Right lobe of liver (tissue), 6 donors: ENCODE measurements around the gene SBK2. TPM values are rescaled to one million over a fixed set of nuclear protein-coding genes. Genes with fewer than 3 reads are reported as not detected.

Experiments
- ATAC-seq, 4 donors: fragments of 200-7000 bp; cut with Tn5 transposase; one replicate each; pipeline ENCODE4 v1.9.1; 2020; ENCODE audit warnings: mild to moderate bottlenecking in 4 of 4, moderate library complexity in 4 of 4
- DNase-seq, 3 donors: peaks; one replicate each; pipeline ENCODE4 v3.0.0-alpha.2; 2020
- H3K27ac ChIP-seq, 3 donors: fragments of 200-600 bp; one replicate each; pipeline ENCODE4 v1.8.0; 2022
- H3K27me3 ChIP-seq, 2 donors: fragments of 200-600 bp; one replicate each; pipeline ENCODE4 v1.8.0; 2022
- H3K36me3 ChIP-seq, 4 donors: fragments of 200-600 bp; sonication (generic) in 1 of 4; one replicate each; pipeline versions ENCODE4 v1.5.1 to v1.8.0; 2017 to 2022; ENCODE audit warnings: control low read depth in 1 of 4
- H3K4me1 ChIP-seq, 4 donors: fragments of 200-600 bp; sonication (generic) in 1 of 4; one replicate each; pipeline versions ENCODE4 v1.5.1 to v1.8.0; 2017 to 2022; ENCODE audit warnings: control low read depth in 1 of 4
- H3K4me3 ChIP-seq, 3 donors: fragments of 200-600 bp; one replicate each; pipeline ENCODE4 v1.8.0; 2022
- H3K9me3 ChIP-seq, 4 donors: fragments of 200-600 bp; sonication (generic) in 1 of 4; one replicate each; pipeline versions ENCODE4 v1.5.1 to v1.8.0; 2017 to 2022; ENCODE audit warnings: control low read depth in 1 of 4
- POLR2A ChIP-seq: fragments of 450-650 bp; IDR thresholded peaks from one replicate; pipeline ENCODE4 v1.6.1; 2017; ENCODE audit warnings: antibody characterized with exemption, mild to moderate bottlenecking
- WGBS: methylation state at CpG from one replicate; pipeline ENCODE4 v1.1.6; 2018; ENCODE audit warnings: low coverage, low lambda C conversion rate; ENCODE audit not compliant: insufficient coverage; ENCODE audit errors: missing lambda C conversion rate; 5-methylcytosine and 5-hydroxymethylcytosine counted together
- intact Hi-C, 2 donors: fragments of 100-400 bp; cut with DNase I; formaldehyde crosslinking; loops; one replicate each; pipeline versions ENCODE4 v1.11.2 to v1.14.1; 2022
- total RNA-seq, 6 experiments: library from RNA; depleted of rRNA in 2 of 6; stranded (reverse); fragments of >200 nt in 2 of 6; fragmentation: NEBNext Ultra II Directional in 3 of 6; extraction: Animal tissue kit (Norgen Biotek cat#: 25700) in 3 of 6; gene quantifications; one replicate each; pipeline versions ENCODE4 v1.1.0 to v1.2.4, GENCODE V29; 2016 to 2023
- TF ChIP-seq, protein P1 (sequence below), 4 donors: fragments of 200-600 bp in 3 of 4; fragments of 450-650 bp in 1 of 4; IDR thresholded peaks; one replicate each; pipeline versions ENCODE4 v1.5.1 to v1.8.0; 2016 to 2022; ENCODE audit warnings: antibody characterized with exemption in 4 of 4, mild to moderate bottlenecking in 2 of 4
- donor health status: DM: no; HTN: yes; CAD: no.
- donor health status: DM: no; HTN: no; CAD: no.
- donor health status: DM: no; HTN: no; CAD: no.
- donor health status: DM: no; HTN: yes; CAD: no.
- donor health status: DM: no; HTN: yes; CAD: no.

Gene SBK2
- total RNA-seq, 6 experiments from 2014 or later: not detected

DNA sequence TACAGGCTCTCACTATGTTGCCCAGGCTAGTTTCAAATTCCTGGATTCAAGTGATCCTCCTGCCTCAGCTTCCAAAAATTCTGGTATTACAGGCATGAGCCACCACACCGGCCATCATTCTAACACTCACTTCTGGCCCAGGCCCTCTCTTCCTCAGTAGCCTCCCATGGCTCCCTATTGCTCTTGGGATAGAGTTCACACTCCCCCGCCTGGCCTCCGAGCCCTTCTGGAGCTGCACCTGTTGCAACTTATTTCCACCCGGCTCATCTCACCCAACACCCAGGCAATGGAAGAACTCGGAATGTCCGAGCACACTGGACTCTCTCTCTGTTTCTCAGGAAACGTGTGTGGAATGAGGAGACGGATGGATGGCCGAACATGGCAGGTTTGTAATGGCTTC lies 17.4 kb upstream of the SBK2 start:
- TF ChIP-seq, protein P1, sequence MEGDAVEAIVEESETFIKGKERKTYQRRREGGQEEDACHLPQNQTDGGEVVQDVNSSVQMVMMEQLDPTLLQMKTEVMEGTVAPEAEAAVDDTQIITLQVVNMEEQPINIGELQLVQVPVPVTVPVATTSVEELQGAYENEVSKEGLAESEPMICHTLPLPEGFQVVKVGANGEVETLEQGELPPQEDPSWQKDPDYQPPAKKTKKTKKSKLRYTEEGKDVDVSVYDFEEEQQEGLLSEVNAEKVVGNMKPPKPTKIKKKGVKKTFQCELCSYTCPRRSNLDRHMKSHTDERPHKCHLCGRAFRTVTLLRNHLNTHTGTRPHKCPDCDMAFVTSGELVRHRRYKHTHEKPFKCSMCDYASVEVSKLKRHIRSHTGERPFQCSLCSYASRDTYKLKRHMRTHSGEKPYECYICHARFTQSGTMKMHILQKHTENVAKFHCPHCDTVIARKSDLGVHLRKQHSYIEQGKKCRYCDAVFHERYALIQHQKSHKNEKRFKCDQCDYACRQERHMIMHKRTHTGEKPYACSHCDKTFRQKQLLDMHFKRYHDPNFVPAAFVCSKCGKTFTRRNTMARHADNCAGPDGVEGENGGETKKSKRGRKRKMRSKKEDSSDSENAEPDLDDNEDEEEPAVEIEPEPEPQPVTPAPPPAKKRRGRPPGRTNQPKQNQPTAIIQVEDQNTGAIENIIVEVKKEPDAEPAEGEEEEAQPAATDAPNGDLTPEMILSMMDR (IDR thresholded peaks at IDR 0.05): no peak
- no peak for TF ChIP-seq POLR2A
- WGBS: 81% methylated on average over 7 of the region's 9 CpGs
- no peaks in the 10 kb centered on the region for H3K9me3 ChIP-seq
- H3K4me3 ChIP-seq: no peak overlapping the region
- intact Hi-C loops: no loop called here
- DNase-seq (no peak), ATAC-seq (no peak)
- H3K36me3 ChIP-seq: no peaks in the 10 kb centered on the region
- no peak overlapping the region for H3K27ac ChIP-seq
- H3K27me3 ChIP-seq: peaks cover 0 to 6% of the 10 kb centered on the region in 2 donors
- peaks cover 0 to 5% (median 0%) of the 10 kb centered on the region in 4 donors for H3K4me1 ChIP-seq

DNA sequence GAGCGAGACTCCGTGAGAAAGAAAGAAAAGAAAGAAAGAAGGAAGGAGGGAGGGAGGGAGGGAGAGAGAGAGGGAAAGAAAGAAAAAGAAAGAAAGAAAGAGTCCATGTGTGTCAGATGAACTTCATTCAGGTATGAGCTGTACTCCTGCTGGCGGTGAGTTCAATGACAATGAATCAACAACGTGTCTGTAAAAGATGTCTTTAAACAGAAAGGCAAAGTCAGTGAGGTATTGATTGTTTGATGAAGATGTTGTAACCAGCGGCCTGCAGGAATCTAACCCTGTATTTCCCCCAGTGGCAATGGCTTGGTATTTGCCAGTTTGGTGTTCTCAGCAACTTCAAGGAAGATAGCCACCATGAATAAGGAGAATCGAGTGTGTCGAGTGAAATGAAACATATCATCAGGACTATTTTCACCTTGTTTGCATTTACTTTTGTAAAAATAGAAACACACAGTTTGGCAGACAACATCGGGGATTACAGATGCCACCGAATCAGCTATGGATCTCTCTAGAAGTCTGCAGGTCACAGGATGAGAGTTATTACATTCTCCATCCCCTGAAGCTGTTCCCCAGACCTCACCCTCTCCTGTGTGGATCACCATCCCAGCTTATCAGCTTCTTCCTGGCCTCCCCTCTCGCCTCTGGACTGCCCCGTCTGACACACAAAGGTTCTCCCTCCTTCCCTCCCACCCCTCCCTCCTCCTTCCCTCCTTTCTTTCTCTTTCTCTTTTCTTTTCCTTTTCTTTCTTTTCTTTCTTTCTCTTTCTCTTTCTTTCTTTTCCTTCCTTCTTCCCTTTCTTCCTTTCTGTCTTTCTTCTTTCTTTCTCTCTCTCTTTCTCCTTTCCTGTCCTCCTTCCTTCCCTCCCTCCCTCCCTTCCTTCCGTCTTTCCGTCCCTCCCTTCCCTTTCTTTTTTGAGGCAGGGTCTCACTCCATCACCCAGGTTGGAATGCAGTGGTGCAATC lies 16.6 kb upstream of the SBK2 start:
- H3K4me3 ChIP-seq: no peak overlapping the region

DNA sequence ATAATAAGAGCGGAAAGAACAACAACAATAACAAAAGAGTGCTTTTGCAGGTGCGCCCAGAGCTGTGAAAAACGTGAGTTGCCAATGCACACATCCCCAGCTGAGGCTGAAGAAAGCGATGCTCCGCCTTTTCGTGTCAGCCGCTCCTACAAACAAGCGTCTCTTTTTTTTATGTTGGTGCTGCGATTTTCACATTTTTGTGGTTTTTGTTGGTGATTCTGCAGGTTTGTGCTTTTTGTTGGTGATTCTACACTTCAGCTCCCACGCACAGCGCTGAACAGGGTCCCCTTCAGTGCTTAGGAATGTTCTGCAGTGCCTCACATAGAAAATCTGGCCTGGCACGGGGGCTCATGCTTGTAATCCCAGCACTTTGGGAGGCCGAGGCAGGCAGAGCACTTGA lies 15.7 kb upstream of the SBK2 start:
- H3K36me3 ChIP-seq: no peaks in the 10 kb centered on the region
- H3K9me3 ChIP-seq: no peaks in the 10 kb centered on the region
- peaks cover 0 to 5% (median 0%) of the 10 kb centered on the region in 4 donors for H3K4me1 ChIP-seq
- WGBS: 59% methylated on average over 11 of the region's 13 CpGs
- DNase-seq (no peak), ATAC-seq (no peak)
- H3K4me3 ChIP-seq: no peak overlapping the region
- H3K27me3 ChIP-seq: peaks cover 0 to 6% of the 10 kb centered on the region in 2 donors
- H3K27ac ChIP-seq: no peak overlapping the region
- TF ChIP-seq POLR2A: no peak
- TF ChIP-seq, protein P1 (IDR thresholded peaks at IDR 0.05): no peak
- intact Hi-C loops: no loop called here

More for the DNA sequence above, 16.6 kb upstream of the SBK2 start:
- 46% methylated on average over 11 of the region's 13 CpGs for WGBS
- no peaks in the 10 kb centered on the region for H3K36me3 ChIP-seq
- ATAC-seq: peak in 2 of 4 donors; percentile 40 to 43
- H3K9me3 ChIP-seq: no peaks in the 10 kb centered on the region
- TF ChIP-seq, protein P1 (IDR thresholded peaks at IDR 0.05): no peak
- no peak for TF ChIP-seq POLR2A
- no peak overlapping the region for H3K27ac ChIP-seq
- intact Hi-C loops: no loop called here
- H3K27me3 ChIP-seq: peaks cover 0 to 6% of the 10 kb centered on the region in 2 donors
- H3K4me1 ChIP-seq: peaks cover 0 to 5% (median 0%) of the 10 kb centered on the region in 4 donors
- no peak for DNase-seq

DNA sequence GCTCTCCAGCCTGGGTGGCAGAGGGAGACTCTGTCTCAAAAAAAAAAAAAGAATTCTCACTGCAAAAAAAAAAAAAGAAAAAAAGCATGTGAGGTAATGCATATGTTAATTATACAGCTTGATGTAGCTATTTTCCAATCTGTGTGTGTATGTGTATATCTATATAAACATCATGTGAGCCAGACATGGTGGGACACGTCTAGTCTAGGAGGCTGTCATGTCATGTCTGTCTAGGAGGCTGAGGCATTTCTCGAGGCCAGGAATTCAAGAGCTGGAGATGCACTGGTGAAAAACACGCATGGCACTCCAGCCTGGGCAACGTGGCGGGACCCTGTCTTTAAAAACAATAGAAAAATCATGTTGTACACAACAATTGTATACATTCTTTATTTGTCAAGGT lies 15.3 kb upstream of the SBK2 start:
- Histone ChIP-seq H3K27me3 (peaks cover 0 to 6% of the 10 kb centered on the region in 2 donors), H3K27ac (no peak overlapping the region), H3K4me3 (no peak overlapping the region), H3K36me3 (no peaks in the 10 kb centered on the region), H3K4me1 (peaks cover 0 to 5% (median 0%) of the 10 kb centered on the region in 4 donors), H3K9me3 (no peaks in the 10 kb centered on the region)
- TF ChIP-seq POLR2A: no peak
- TF ChIP-seq, protein P1 (IDR thresholded peaks at IDR 0.05): no peak
- DNase-seq (no peak), ATAC-seq (no peak)
- intact Hi-C loops: no loop called here
- 69% methylated on average over 5 of the region's 5 CpGs for WGBS
